ENCODE measurements around the gene RNF114.
A peak's percentile ranks its signal among the peaks of the same experiment; 100 is the strongest.
"Not testable (repeated sequence)": the region's sequence is repeated elsewhere in the genome, so short reads cannot be mapped to it uniquely, and the experiment has no call there.

RNF114 gene

GRCh38 chr20:49985617-49986016, 49.4 kb downstream of the RNF114 start:
- Mint-ChIP-seq H3K4me3 (no peak overlapping the region), H3K27ac (no peak overlapping the region), H3K9me3 (no peaks in the 10 kb centered on the region), H3K27me3 (peaks cover 31% of the 10 kb centered on the region), H3K4me1 (ENCODE audit: low read depth) (peaks cover 48% of the 10 kb centered on the region), H3K36me3 (ENCODE audit: low read depth) (no peaks in the 10 kb centered on the region)
- intact Hi-C loops (cut with micrococcal nuclease), result no loop called here

GRCh38 chr20:49986049-49986448, 49.9 kb downstream of the RNF114 start:
- H3K27ac Mint-ChIP-seq, result no peak overlapping the region

DNA sequence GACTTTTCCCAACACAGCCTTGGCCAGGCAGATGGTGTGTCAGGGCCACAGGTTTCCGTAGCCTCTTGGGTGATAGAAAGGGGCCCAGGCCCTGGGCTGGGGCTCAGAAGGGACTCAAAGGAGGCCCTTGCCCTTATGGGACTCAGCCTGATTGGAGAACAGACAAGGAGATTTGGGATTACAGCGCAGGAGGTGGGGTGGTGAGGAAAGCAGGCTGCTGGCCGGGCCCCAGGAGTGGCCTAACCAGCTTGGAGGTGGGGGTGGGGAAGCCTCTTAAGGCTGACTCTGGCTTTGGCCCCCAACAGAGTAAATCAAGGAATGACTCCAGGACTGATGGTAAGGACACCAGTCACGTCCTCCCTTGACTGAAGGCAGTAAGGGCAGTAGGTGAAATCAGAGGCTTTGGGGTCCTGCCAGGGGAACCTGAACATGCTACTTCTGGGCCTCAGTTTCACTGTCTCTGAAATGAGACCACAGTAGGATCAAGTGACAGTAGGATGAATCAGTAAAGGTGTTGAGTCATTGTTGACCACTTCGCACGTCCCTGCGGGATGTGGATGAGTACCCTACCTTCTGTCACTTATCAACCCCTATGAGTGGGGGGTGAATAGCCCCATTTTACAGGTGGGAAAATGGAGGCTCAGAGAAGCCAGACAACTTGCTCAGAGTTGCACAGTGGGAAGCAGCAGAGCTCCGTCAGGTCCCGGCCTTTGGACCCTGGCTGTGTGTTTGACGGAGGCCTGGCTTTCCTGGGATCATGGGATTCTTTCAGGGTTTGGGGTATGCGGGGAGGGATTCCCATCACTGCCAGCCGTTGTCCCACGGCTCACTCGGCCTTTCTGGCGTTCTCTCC, 51.0 kb downstream of the RNF114 start:
- H3K4me1 Mint-ChIP-seq (ENCODE audit: low read depth), result peaks cover 43% of the 10 kb centered on the region
- H3K36me3 Mint-ChIP-seq (ENCODE audit: low read depth), result no peaks in the 10 kb centered on the region
- H3K9me3 Mint-ChIP-seq, result no peaks in the 10 kb centered on the region
- no peak overlapping the region for H3K4me3 Mint-ChIP-seq
- H3K27me3 Mint-ChIP-seq, result peaks cover 17% of the 10 kb centered on the region
- intact Hi-C loops (cut with micrococcal nuclease), result no loop called here
- peak overlapping the region; percentile 47 for H3K27ac Mint-ChIP-seq

More at GRCh38 chr20:49986049-49986448, 49.9 kb downstream of the RNF114 start:
- Mint-ChIP-seq H3K9me3 (no peaks in the 10 kb centered on the region), H3K27me3 (peaks cover 27% of the 10 kb centered on the region), H3K4me1 (ENCODE audit: low read depth) (peaks cover 48% of the 10 kb centered on the region), H3K4me3 (no peak overlapping the region), H3K36me3 (ENCODE audit: low read depth) (no peaks in the 10 kb centered on the region)
- intact Hi-C loops (cut with micrococcal nuclease), result no loop called here

DNA sequence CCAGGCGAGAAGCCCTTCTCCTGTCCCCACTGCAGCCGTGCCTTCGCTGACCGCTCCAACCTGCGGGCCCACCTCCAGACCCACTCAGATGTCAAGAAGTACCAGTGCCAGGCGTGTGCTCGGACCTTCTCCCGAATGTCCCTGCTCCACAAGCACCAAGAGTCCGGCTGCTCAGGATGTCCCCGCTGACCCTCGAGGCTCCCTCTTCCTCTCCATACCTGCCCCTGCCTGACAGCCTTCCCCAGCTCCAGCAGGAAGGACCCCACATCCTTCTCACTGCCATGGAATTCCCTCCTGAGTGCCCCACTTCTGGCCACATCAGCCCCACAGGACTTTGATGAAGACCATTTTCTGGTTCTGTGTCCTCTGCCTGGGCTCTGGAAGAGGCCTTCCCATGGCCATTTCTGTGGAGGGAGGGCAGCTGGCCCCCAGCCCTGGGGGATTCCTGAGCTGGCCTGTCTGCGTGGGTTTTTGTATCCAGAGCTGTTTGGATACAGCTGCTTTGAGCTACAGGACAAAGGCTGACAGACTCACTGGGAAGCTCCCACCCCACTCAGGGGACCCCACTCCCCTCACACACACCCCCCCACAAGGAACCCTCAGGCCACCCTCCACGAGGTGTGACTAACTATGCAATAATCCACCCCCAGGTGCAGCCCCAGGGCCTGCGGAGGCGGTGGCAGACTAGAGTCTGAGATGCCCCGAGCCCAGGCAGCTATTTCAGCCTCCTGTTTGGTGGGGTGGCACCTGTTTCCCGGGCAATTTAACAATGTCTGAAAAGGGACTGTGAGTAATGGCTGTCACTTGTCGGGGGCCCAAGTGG, 51.9 kb downstream of the RNF114 start:
- Mint-ChIP-seq H3K27ac (no peak overlapping the region), H3K9me3 (no peaks in the 10 kb centered on the region), H3K27me3 (peaks cover 13% of the 10 kb centered on the region), H3K4me3 (no peak overlapping the region), H3K36me3 (ENCODE audit: low read depth) (no peaks in the 10 kb centered on the region), H3K4me1 (ENCODE audit: low read depth) (peaks cover 40% of the 10 kb centered on the region)
- intact Hi-C loops (cut with micrococcal nuclease), result no loop called here

GRCh38 chr20:49989234-49990065, 53.3 kb downstream of the RNF114 start:
- Mint-ChIP-seq H3K27me3 (peaks cover 7% of the 10 kb centered on the region), H3K4me1 (ENCODE audit: low read depth) (peaks cover 41% of the 10 kb centered on the region), H3K9me3 (no peaks in the 10 kb centered on the region), H3K27ac (peak overlapping the region; percentile 40), H3K4me3 (no peak overlapping the region), H3K36me3 (ENCODE audit: low read depth) (no peaks in the 10 kb centered on the region)
- intact Hi-C loops (cut with micrococcal nuclease), result no loop called here

DNA sequence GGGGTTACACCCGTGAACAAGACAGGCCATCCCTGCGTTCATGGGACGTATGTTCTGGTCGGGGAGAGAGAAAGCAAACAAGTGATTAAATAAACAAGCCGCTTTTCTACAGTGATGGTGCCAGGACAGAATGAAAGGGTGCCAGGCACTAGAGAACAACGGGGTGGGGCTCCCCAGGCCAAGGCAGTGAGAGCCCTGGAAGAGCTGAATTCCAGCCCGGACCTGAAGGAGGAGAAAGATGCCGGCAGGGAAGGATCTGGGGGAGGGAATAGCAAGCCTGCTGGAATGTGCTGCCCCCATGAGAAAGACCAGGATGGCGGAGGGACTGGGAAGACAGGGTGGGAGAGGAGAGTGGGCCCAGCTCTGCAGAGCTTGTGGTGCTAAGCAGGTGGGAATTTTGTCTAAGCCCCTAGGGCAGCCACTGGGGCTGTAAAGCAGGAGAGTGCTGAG, 54.1 kb downstream of the RNF114 start:
- H3K4me3 Mint-ChIP-seq, result no peak overlapping the region
- H3K9me3 Mint-ChIP-seq, result no peaks in the 10 kb centered on the region
- H3K27me3 Mint-ChIP-seq, result peaks cover 7% of the 10 kb centered on the region
- H3K36me3 Mint-ChIP-seq (ENCODE audit: low read depth), result no peaks in the 10 kb centered on the region
- intact Hi-C loops (cut with micrococcal nuclease), result no loop called here
- H3K4me1 Mint-ChIP-seq (ENCODE audit: low read depth), result peaks cover 41% of the 10 kb centered on the region
- H3K27ac Mint-ChIP-seq, result peak overlapping the region; percentile 40

- Mint-ChIP-seq H3K36me3 (ENCODE audit: low read depth) (no peaks in the 10 kb centered on the region), H3K27me3 (peaks cover 7% of the 10 kb centered on the region), H3K9me3 (no peaks in the 10 kb centered on the region), H3K4me1 (ENCODE audit: low read depth) (peaks cover 37% of the 10 kb centered on the region), H3K4me3 (no peak overlapping the region), H3K27ac (no peak overlapping the region)
- intact Hi-C loops (cut with micrococcal nuclease), result no loop called here
These were observed 57.1 kb downstream of the RNF114 start for GRCh38 chr20:49993301-49993751.

DNA sequence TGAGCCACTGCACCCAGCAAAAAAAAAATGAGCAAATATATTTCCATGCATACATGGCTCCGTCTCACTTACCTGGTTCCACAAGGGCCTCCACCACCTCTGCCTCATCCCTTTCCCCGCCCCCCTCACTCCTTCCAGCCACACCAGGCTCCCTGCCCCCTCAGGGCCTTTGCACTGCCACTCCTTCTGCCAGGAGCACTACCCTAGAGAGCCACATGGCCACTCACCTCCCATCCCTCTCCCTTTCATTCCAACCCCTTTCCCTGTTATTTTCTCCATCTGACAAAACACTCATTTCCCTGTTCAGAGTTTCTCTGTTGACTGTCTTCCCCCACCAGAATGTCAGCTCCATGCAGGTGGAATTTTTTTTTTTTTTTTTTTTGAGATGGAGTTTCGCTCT, 59.4 kb downstream of the RNF114 start:
- peaks cover 4% of the 10 kb centered on the region for H3K27me3 Mint-ChIP-seq
- H3K4me1 Mint-ChIP-seq (ENCODE audit: low read depth), result peaks cover 28% of the 10 kb centered on the region
- no peak overlapping the region for H3K27ac Mint-ChIP-seq
- H3K9me3 Mint-ChIP-seq, result no peaks in the 10 kb centered on the region
- H3K36me3 Mint-ChIP-seq (ENCODE audit: low read depth), result no peaks in the 10 kb centered on the region
- intact Hi-C loops (cut with micrococcal nuclease), result loop anchor here (5.0 kb wide), 1 partner anchor 62 kb away; no protein-coding TSS in a partner anchor
- no peak overlapping the region for H3K4me3 Mint-ChIP-seq

DNA sequence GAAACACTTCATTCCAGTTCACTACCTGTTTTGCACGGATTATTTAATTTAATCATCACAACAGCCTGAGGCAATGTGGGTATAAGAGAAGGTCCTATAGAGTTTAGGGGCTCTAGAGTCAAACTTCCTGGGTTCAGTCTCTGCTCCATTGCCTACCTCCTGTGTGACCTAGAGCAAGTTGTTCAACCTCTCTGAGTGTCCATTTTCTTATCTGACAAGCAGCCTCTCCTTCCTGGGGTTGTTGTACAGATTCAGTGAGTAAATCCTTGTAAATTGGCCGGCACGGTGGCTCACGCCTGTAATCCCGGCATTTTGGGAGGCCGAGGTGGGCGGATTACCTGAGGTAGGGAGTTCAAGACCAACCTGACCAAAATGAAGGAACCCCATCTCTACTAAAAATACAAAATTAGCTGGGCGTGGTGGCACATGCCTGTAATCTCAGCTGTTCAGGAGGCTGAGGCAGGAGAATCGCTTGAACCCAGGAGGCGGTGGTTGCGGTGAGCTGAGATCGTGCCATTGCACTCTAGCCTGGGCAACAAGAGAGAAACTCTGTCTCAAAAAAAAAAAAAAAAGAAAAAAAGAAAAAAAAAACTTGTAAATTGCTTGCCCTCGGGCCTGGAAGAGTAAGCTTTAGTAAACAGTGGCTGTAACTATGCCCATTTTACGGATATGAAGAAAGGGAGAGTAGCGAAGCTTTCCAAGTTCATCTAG, 62.4 kb downstream of the RNF114 start:
- not testable (repeated sequence) for H3K9me3 Mint-ChIP-seq; H3K36me3 Mint-ChIP-seq (ENCODE audit: low read depth); H3K4me3 Mint-ChIP-seq; H3K27ac Mint-ChIP-seq; H3K27me3 Mint-ChIP-seq
- intact Hi-C loops (cut with micrococcal nuclease), result loop anchor here (5.0 kb wide), 1 partner anchor 59 kb away; no protein-coding TSS in a partner anchor
- H3K4me1 Mint-ChIP-seq (ENCODE audit: low read depth), result peaks cover 32% of the 10 kb centered on the region

- Mint-ChIP-seq H3K4me3 (no peak overlapping the region), H3K9me3 (no peaks in the 10 kb centered on the region), H3K27ac (no peak overlapping the region), H3K27me3 (no peaks in the 10 kb centered on the region), H3K36me3 (ENCODE audit: low read depth) (no peaks in the 10 kb centered on the region), H3K4me1 (ENCODE audit: low read depth) (peaks cover 30% of the 10 kb centered on the region)
- intact Hi-C loops (cut with micrococcal nuclease), result loop anchor here (5.0 kb wide), 1 partner anchor 58 kb away; no protein-coding TSS in a partner anchor
These were observed 63.1 kb downstream of the RNF114 start for GRCh38 chr20:49999329-49999728.

DNA sequence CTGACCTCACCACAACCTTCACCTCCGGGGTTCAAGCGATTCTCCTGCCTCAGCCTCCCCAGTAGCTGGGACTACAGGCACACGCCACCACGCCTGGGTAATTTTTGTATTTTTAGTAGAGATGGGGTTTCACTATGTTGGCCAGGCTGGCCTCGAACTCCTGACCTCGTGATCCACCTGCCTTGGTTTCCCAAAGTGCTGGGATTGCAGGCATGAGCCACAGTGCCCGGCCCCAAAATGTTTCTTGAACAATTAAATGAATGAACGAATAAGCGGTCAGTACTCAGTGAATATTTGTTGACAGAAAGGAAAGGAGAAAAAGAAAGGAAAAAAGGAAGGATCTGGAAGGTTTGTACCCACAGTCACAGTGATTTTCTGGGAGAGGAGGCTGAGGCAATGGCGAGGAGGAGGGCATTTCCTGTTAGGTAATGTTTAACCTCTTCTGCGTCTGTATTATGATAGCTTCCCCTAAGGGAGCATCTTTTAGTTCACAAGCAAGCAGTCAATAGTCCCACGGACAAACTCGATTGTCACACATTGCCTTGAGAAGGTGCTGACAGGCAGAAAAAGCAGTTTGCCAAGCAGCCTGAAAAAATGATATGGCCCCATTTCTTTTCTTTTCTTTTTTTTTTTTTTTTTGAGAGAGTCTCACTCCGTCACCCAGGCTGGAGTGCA, 64.5 kb downstream of the RNF114 start:
- H3K9me3 Mint-ChIP-seq; H3K27me3 Mint-ChIP-seq; intact Hi-C loops (cut with micrococcal nuclease); H3K36me3 Mint-ChIP-seq (ENCODE audit: low read depth); H3K4me3 Mint-ChIP-seq; H3K27ac Mint-ChIP-seq: not testable (repeated sequence)
- peaks cover 43% of the 10 kb centered on the region for H3K4me1 Mint-ChIP-seq (ENCODE audit: low read depth)

- Mint-ChIP-seq H3K36me3 (ENCODE audit: low read depth) (no peaks in the 10 kb centered on the region), H3K4me3 (no peak overlapping the region), H3K27me3 (no peaks in the 10 kb centered on the region), H3K4me1 (ENCODE audit: low read depth) (peaks cover 48% of the 10 kb centered on the region), H3K27ac (no peak overlapping the region), H3K9me3 (no peaks in the 10 kb centered on the region)
- intact Hi-C loops (cut with micrococcal nuclease), result no loop called here
These were observed 65.7 kb downstream of the RNF114 start for GRCh38 chr20:50001784-50002311.

Data from dendritic cell treated with granulocyte-macrophage colony-stimulating factor and Interleukin-4, amounts not matched to agents 40 ng/mL and 50 ng/mL, for 4 days (primary cell).